T-helper 17 cell (primary cell): ENCODE measurements around the gene APELA. TPM values are rescaled to one million over a fixed set of nuclear protein-coding genes. Genes with fewer than 3 reads are reported as not detected.

ENCODE experiments used
- ATAC-seq: fragments of 150-1000 bp; cut with Tn5 transposase; 2 replicates; pipeline ENCODE4 v1.10.0; 2021; ENCODE audit warnings: mild to moderate bottlenecking, moderate library complexity
- DNase-seq, 3 donors: peaks; one replicate each; pipeline versions ENCODE4 v3.0.0 to v3.0.0-alpha.2; 2020 to 2021
- H3K9me3 ChIP-seq: one replicate; pipeline ENCODE4 v1.7.0; 2013; ENCODE audit warnings: low read length, mild to moderate bottlenecking; ENCODE audit not compliant: control insufficient read depth, poor library complexity, severe bottlenecking
- H3K27ac Mint-ChIP-seq: one replicate; pipeline ENCODE4 v1.8.0; 2022; ENCODE audit warnings: mild to moderate bottlenecking, moderate library complexity, mixed read lengths
- H3K27me3 Mint-ChIP-seq: one replicate; pipeline ENCODE4 v1.8.0; 2022; ENCODE audit warnings: mixed read lengths
- H3K36me3 Mint-ChIP-seq: one replicate; pipeline ENCODE4 v1.8.0; 2022; ENCODE audit warnings: low read depth, mixed read lengths
- H3K4me1 Mint-ChIP-seq: one replicate; pipeline ENCODE4 v1.8.0; 2022; ENCODE audit warnings: mild to moderate bottlenecking, mixed read lengths
- H3K4me3 Mint-ChIP-seq: one replicate; pipeline ENCODE4 v1.8.0; 2022; ENCODE audit warnings: mild to moderate bottlenecking, moderate library complexity, mixed read lengths
- total RNA-seq, 4 donors: library from RNA in 2 of 4; stranded (reverse) in 2 of 4; gene quantifications; one replicate each; pipeline ENCODE4 v1.2.3 and lab custom pipeline; 2022 to 2026

The APELA gene, protein sequence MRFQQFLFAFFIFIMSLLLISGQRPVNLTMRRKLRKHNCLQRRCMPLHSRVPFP
- total RNA-seq, result not detected
- total RNA-seq (lab: John Stamatoyannopoulos, UW), result 0 reads per million in 2 donors

DNA sequence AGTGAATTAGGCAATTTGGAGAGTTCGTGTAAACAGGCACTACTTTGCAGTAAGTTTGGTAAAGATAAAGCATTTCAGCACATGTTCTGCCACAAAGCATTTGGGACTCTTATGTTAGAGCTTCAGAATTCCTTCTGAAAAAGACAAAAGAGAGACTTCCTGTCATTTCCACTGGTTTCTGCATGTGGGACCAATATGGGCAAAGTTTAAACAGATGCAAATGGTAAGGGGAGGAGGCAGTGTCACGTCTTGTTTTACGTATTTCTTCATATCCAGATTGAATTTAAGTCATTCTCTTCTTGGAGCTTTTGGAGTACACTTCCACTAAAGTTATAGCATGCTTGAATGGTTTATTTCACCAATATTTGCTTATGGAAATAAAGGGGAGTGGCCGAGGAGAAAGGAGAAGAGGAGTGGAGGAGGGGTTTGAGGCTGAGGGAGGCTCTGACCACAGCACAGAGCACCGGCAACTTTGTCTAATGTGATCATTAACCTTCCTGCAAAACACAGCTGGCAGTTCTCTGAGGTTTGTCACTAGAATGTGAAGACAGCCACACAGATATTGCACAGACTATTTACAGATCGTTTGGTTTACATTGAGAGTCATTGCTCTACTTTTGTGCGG is at the start of gene APELA:
APELA (plus strand) TSS at position 479 of the 625 bp plus-strand sequence. CDS start 154 bp downstream, outside the sequence.
- peaks cover 7% of the 10 kb centered on the region for H3K27me3 Mint-ChIP-seq
- H3K36me3 Mint-ChIP-seq, result no peaks in the 10 kb centered on the region
- no peak for ATAC-seq
- H3K4me3 Mint-ChIP-seq, result no peak within 1 kb of the TSS
- H3K9me3 ChIP-seq, result no peaks in the 10 kb centered on the region
- DNase-seq, result no peak
- peaks cover 3% of the 10 kb centered on the region for H3K4me1 Mint-ChIP-seq
- H3K27ac Mint-ChIP-seq, result no peak within 1 kb of the TSS

DNA sequence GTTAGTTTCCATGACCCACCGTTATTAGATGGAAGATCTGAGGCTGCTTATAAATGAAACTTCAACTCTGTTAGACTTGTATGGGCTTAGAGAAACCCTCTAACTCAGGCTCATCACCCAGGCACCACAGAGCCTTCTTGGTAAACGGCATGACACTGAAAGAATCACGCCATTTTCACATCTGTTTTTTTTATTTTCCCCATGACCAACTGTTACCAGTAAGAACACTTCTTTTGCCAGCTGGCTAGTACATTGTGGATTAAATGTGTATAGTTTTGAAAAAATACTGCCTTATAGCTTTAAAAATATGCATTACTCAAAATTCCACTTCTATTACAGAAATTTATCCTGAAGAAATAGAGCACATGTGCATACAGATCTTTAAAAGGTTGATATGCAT is 48.0 kb upstream of the APELA start:
- H3K27me3 Mint-ChIP-seq, result no peaks in the 10 kb centered on the region
- no peaks in the 10 kb centered on the region for H3K9me3 ChIP-seq
- ATAC-seq (no peak), DNase-seq (no peak)
- no peak overlapping the region for H3K4me3 Mint-ChIP-seq
- no peaks in the 10 kb centered on the region for H3K4me1 Mint-ChIP-seq
- H3K27ac Mint-ChIP-seq, result no peak overlapping the region
- H3K36me3 Mint-ChIP-seq, result no peaks in the 10 kb centered on the region

DNA sequence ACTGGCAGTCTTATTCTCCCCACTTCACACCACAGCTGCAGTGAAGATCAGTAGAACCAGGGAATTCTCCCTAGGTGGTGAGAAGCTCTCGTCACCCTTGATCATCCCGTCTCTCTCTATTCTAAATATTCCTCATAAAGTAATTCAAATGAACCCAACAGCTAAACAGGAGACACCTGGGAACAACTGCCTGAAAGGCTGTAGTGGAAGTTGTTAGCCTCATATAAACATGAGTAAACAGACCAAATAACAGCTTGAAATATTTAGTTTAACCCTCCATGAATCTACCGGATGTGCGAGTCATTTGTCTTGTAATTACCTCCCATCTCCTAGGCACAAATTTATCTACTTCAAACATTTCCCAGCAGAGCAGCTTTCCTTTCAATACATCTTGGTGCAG is 30.4 kb upstream of the APELA start:
- H3K9me3 ChIP-seq, result no peaks in the 10 kb centered on the region
- Mint-ChIP-seq H3K4me3 (no peak overlapping the region), H3K27me3 (no peaks in the 10 kb centered on the region), H3K4me1 (no peaks in the 10 kb centered on the region), H3K27ac (no peak overlapping the region), H3K36me3 (no peaks in the 10 kb centered on the region)
- ATAC-seq, result no peak
- DNase-seq, result no peak

DNA sequence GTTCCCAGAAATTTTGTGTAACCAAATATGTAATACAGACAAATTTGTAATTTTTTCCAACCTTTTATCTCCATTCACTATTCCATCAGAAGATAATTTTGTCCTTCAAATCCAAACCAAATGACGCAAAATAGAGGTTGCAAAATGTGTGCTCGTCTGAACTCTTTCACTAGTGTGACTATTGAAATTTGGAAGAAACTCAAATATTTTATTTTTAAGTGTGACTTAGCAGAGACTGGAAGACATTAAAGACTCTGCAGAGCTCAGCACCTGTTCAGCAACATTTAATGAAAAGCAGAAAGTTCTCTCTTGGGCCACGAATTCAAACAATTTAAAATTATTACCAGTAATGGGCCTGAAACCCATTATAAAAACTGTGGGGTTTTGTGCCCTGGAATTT is 30.0 kb upstream of the APELA start:
- Mint-ChIP-seq H3K27me3 (no peaks in the 10 kb centered on the region), H3K4me1 (no peaks in the 10 kb centered on the region), H3K36me3 (no peaks in the 10 kb centered on the region), H3K27ac (no peak overlapping the region), H3K4me3 (no peak overlapping the region)
- no peak for DNase-seq
- H3K9me3 ChIP-seq, result no peaks in the 10 kb centered on the region
- no peak for ATAC-seq

DNA sequence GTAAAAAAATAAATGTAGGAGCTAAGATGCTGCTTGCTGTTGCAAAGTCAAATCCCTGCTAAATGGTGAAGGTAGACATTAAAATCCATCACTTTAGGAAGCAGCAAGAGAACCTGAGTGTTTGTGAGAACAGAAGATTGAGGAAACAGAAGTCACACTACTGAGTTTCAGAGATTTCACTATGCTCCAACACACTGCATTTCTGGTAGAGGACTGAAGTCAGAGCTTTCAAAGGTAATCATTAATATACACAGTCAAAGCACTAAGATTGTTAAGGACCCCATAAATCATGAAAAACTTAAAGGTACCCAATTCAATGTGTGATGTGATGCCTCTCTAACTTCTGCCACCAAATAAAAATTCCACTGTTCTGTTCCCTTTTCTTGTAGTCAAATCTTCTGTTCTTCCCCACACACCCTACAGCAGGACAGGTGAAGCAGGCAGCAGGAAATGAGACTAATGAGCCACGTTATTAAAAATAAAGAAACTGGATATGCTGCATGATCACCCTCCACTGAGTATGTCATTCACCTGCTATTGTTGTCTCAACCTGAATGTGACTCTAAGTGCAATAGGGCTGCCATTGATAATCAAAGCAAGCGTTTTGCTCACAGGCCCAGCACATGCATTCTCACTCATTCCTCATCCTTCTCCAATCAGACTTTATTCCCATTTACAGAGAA is 28.9 kb upstream of the APELA start:
- H3K27ac Mint-ChIP-seq, result no peak overlapping the region
- ATAC-seq (no peak), DNase-seq (no peak)
- no peaks in the 10 kb centered on the region for H3K4me1 Mint-ChIP-seq
- H3K9me3 ChIP-seq, result no peaks in the 10 kb centered on the region
- no peaks in the 10 kb centered on the region for H3K27me3 Mint-ChIP-seq
- H3K36me3 Mint-ChIP-seq, result no peaks in the 10 kb centered on the region
- H3K4me3 Mint-ChIP-seq, result peak overlapping the region; percentile 26

DNA sequence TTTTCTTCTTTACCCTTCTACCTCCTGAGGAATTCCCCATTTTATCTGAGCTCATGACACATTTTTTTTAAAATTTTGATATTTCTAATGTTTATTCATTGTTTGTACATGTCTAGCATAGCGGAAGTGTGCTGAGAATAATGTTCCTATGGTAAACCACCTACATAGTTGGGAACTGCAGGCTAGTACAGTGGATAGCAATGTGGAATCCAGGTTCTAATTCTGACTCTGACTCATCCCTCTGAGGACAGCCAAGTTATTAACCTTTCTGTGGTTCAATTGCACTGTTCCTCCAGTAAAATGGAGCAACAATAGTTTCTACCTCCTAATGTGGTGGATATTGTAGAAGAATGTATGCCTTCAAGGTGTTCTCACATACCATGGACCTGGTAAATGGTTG is 20.6 kb upstream of the APELA start:
- DNase-seq (no peak), ATAC-seq (no peak)
- Mint-ChIP-seq H3K27ac (no peak overlapping the region), H3K27me3 (no peaks in the 10 kb centered on the region), H3K36me3 (no peaks in the 10 kb centered on the region), H3K4me1 (no peaks in the 10 kb centered on the region), H3K4me3 (no peak overlapping the region)
- no peaks in the 10 kb centered on the region for H3K9me3 ChIP-seq

DNA sequence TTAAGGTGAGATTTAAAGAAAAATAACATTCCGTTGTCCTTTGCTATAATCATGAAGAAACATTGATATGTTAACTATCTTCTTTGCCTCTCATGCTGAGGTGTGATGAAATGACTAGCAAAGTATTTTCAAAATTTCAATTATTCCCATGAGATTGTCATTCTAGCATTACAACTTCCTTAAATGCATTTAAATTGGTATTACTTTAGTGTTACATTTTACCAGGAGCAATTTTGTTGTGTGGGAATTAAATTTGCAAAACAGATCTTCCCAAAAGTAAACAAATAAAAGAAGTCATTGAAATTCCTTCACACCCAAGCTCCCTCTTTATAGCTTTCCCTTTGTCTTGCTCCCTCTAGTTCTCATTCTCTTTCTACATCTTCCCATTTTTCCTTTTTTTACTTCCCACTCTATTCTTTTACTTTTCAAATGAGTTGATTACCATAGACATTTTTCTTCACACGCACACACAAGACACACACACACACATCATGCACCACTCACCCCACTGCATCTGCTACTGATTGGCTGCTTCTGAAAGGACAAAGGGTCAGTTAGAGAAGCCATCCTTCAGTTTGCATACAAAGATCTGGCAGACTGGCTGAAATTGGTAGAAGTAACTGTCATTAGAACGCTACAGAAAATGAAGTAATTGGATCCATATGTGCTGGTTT is 10.0 kb upstream of the APELA start:
- no peak overlapping the region for H3K27ac Mint-ChIP-seq
- H3K4me1 Mint-ChIP-seq, result no peaks in the 10 kb centered on the region
- H3K4me3 Mint-ChIP-seq, result no peak overlapping the region
- DNase-seq (no peak), ATAC-seq (no peak)
- no peaks in the 10 kb centered on the region for H3K27me3 Mint-ChIP-seq
- H3K36me3 Mint-ChIP-seq, result no peaks in the 10 kb centered on the region
- no peaks in the 10 kb centered on the region for H3K9me3 ChIP-seq

DNA sequence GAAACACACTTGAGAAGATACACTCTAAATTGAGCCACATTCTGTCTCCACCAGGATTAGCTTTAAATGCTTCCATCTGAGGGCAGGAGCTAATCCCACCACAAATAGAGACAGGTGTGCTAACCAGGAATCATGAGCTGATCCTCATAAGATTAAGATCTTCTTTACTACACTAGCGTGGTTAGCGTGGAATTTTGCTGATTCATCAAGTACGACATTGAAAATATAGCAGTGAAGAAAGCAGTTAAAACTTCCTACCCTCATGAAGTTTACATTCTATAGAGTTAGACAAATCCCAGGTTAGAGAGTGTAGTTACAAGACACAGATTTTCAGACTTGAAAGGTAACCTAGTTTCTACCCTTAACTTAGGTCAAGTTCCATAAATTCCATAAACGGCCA is 5.3 kb upstream of the APELA start:
- Mint-ChIP-seq H3K4me1 (no peaks in the 10 kb centered on the region), H3K27ac (no peak overlapping the region), H3K27me3 (peaks cover 2% of the 10 kb centered on the region), H3K4me3 (no peak overlapping the region), H3K36me3 (no peaks in the 10 kb centered on the region)
- no peak for DNase-seq
- no peaks in the 10 kb centered on the region for H3K9me3 ChIP-seq
- no peak for ATAC-seq

DNA sequence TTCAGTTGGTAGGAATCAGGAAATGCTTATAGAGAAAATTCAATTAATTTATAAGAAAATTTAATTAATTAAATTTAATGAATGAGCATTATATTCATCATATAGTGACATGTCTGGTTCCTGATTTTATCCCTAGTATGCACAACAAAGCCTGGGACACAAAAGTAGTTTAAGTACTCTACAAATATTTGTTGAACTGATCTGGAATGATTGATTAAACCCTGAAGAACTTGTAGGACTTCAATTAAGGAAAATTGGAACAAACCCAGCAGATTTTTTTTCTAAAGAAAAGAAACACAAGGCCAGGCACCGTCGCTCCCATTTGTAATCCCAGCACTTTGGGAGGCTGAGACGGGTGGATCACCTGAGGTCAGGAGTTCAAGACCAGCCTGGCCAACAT is 4.5 kb upstream of the APELA start:
- H3K36me3 Mint-ChIP-seq, result no peaks in the 10 kb centered on the region
- H3K4me1 Mint-ChIP-seq, result peaks cover 3% of the 10 kb centered on the region
- H3K27ac Mint-ChIP-seq, result no peak overlapping the region
- H3K4me3 Mint-ChIP-seq, result no peak overlapping the region
- DNase-seq (no peak), ATAC-seq (no peak)
- peaks cover 7% of the 10 kb centered on the region for H3K27me3 Mint-ChIP-seq
- H3K9me3 ChIP-seq, result no peaks in the 10 kb centered on the region

DNA sequence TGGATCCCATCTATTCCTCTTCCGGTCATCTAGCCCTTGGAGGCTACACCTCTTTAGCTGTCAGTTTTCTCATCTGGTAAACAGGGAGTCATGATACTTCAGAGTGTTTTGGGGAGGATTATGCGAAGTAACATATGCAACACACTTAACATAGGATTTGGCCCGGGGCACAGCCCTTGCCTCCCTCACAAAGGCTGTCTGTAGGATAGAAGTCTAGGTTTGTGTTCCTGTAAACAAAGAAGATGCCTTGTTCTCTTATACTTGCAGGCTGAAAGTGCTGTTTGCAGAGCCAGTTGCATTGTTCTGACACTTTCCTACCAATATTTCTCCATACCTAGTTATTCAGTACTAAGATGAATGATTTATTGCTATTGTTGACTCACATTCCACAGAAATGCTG is 2.2 kb upstream of the APELA start:
- Mint-ChIP-seq H3K27ac (no peak overlapping the region), H3K27me3 (peaks cover 7% of the 10 kb centered on the region), H3K4me3 (no peak overlapping the region), H3K4me1 (peaks cover 3% of the 10 kb centered on the region), H3K36me3 (no peaks in the 10 kb centered on the region)
- ATAC-seq, result no peak
- no peaks in the 10 kb centered on the region for H3K9me3 ChIP-seq
- no peak for DNase-seq

DNA sequence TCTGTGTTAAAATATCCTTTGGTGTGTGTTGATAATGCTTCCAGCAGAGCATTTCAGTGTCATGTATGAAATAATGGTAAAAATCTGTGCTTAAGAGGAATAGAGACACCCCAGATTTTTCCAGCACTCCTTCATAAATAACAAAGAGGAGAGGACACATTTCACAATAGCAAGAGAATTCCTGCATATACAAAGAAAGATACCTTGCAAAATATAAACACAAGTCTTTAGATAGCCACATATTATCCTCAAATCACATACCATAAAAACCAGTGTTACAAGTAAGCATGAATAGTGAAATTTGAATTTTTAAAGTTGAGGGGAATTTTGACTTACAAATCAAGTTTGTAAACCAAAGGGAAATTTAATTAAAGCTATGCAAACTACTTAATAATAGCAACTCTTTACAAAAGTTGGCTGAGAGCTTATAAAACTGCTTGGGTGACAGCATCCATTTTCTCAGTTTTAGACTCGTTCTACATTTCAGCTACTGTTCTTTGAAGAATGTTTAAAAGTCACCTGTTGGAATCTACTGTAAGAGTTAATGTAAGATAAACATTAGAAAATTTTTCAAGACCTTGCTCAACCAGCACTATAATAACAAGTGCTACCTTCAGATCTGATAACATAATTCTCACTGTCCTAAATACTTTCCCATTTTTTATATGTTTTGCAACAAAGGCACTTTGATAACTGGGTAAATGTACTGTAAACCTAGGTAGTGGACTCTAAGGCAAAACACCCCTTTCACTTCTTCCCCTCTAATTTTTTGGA is 3.7 kb downstream of the APELA start:
- H3K27me3 Mint-ChIP-seq, result peaks cover 7% of the 10 kb centered on the region
- H3K27ac Mint-ChIP-seq, result no peak overlapping the region
- ATAC-seq (no peak), DNase-seq (no peak)
- no peaks in the 10 kb centered on the region for H3K36me3 Mint-ChIP-seq
- H3K4me1 Mint-ChIP-seq, result peaks cover 3% of the 10 kb centered on the region
- H3K4me3 Mint-ChIP-seq, result no peak overlapping the region
- no peaks in the 10 kb centered on the region for H3K9me3 ChIP-seq

DNA sequence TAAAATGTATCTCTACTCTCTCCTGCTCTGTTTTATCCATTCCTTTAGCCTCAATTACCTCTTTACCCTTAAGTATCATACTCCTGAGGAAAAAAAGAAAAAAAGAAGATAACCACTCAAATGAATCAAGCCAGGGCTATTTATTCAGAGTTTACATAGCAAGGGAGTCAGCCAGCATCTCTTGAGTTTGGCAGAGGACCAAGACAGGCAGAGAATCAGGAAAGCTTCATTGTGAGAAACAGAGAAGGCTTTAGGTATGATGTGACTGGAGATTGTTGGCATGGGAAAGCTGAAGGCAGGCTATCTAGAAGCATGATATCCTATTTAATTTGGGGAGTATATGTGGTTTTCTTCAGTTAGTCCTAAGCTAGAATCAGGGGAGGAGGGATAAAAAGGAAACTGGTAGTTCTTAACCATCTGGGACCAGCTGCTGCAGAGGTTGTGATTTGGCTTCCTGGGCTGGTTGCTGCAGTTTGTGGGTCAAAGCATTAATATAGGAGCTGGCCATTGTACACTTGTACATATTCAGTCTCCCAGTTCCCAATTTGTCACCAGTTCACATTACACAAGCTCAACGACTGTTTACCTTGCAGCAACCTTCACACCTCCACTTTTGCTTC is 11.2 kb downstream of the APELA start:
- Mint-ChIP-seq H3K4me3 (no peak overlapping the region), H3K27ac (no peak overlapping the region), H3K36me3 (no peaks in the 10 kb centered on the region), H3K27me3 (peaks cover 17% of the 10 kb centered on the region), H3K4me1 (peaks cover 3% of the 10 kb centered on the region)
- DNase-seq (no peak), ATAC-seq (no peak)
- no peaks in the 10 kb centered on the region for H3K9me3 ChIP-seq

DNA sequence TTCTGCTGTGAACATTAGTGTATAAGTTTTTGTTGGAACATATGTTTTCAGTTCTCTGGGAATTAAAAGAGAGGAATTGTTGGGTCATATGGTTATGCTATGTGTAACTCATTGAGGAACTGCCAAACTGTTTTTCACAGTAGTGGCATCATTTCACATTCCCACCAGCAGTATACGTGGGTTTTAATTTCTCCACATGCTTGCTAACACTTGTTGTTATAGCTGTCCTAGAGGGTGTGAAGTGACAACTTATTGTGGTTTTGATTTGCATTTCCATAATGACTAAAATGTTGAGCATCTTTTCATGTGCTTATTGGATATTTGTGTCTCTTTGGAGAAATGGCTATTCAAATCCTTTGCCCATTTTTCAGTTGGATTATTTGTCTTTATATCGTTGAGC is 13.7 kb downstream of the APELA start:
- DNase-seq (no peak), ATAC-seq (no peak)
- Mint-ChIP-seq H3K27me3 (peaks cover 25% of the 10 kb centered on the region), H3K4me3 (no peak overlapping the region), H3K4me1 (peaks cover 3% of the 10 kb centered on the region), H3K27ac (no peak overlapping the region), H3K36me3 (no peaks in the 10 kb centered on the region)
- H3K9me3 ChIP-seq, result no peaks in the 10 kb centered on the region
